GM12872 (cell line): Measurements from ENCODE around the gene ARHGAP10.

Source experiments
- CTCF ChIP-seq: IDR thresholded peaks from 3 replicates; pipeline ENCODE4 v1.5.1; 2011; ENCODE audit warnings: low read depth, mild to moderate bottlenecking, low read length, moderate library complexity; ENCODE audit not compliant: insufficient read depth

Gene ARHGAP10

GRCh38 chr4:148064451-148064850 lies 332.6 kb downstream of the ARHGAP10 start:
- TF ChIP-seq CTCF, result no peak

DNA sequence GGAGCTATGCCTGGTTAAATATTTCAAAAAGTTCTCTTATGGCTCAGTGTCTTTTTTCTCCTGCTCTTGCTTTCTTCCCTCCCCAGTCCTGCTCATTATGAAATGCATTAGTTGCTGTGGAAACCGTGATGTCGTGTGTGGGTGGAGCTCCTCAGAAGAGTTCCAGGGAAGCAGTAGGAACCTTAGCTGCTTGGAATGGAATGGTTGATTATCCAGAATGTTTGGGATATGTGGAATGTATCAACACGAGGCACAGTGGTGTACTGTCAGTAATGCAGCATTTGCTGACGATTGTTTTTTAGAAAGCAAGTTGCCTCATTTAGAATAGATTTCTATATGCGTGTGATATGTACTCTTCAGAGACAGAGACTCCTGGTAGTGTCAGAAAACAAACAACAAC lies 333.2 kb downstream of the ARHGAP10 start:
- no peak for TF ChIP-seq CTCF

DNA sequence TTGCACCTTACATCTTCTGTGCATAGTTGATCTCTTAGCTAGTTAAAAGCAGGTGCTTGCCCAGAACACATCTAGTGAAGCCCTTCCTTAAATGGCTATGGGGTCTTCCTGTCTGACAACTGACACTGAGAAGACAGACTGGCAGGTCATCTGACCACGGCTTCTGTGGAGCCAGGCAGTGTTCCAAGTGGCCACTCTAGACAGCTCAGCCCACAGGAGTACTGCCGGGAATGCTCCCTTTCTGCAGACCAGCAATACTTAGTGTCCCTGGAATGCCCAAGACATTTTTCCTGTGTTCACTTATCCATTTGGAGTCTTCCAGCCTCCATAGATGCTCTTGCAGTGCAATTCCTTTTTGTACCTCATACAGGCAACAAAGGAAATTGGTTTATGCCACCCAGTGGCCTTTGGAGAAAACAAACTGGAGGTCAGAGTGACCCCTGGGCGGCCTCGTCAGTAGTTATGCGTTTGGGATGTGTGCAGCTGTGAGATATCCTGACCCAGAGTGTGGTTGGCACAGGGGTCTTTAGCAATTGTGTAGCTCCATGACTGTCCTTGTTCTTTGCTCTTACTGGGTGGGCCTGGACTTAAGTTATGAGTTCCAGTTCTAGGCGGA lies 335.5 kb downstream of the ARHGAP10 start:
- TF ChIP-seq CTCF, result no peak

DNA sequence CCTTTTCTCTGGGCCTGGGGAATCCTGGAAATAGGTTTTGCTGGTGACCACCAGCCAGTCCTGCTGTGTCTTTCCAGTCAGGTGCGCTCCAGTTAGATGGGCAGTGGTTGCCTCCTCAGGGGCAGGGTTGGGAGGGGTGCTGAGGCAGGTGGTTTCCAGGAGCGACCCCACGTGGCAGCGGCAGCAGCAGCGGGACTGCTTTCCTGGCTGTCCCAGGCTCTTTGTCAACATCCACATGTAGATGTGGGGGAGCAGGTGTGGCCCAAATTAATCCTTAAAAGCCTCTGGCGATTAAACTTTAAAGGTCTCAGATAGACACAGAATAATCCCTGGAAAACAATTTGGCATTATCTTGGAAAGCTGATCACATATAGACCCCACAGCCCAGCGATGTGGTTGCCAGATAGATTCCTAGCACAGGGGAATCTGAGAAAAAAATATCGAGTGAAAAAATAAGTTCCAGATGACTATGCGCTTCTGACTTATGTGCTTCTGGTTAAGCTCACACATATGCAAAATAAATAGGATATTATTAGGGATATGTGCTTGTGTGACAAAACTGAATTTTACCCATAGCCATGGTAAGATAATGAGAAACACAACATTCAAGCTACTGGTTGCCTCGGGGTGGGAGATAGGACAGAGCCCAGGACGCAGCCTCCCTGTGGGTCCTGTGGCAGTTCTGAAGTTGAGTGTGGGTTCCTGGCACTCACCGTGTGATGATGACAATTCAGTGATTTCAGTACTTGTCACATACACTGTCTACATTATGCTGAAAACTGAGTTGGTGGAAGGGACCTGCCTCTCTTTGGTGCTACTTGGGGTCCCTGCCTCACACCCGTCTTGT lies 336.4 kb downstream of the ARHGAP10 start:
- TF ChIP-seq CTCF, result no peak

- no peak for TF ChIP-seq CTCF
These were observed 337.4 kb downstream of the ARHGAP10 start for GRCh38 chr4:148069086-148069894.

DNA sequence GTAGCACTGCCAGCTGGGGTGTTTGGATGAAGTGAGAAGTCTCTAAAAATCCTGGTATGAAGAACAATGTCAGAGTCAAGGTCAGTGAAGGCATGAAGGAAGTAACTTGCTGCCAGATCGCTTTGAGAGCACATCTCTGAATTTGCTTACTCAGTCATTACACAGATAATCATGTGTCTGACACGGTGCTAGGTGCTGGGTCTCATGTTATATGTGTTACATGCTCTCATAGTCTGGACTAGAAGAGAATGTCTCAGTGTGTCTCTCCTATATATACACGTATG lies 337.9 kb downstream of the ARHGAP10 start:
- TF ChIP-seq CTCF, result no peak

GRCh38 chr4:148071009-148071408 lies 339.1 kb downstream of the ARHGAP10 start:
- no peak for TF ChIP-seq CTCF
